HepG2 (cell line): ENCODE measurements around the gene EYA2. TPM values are rescaled to one million over a fixed set of nuclear protein-coding genes. Genes with fewer than 3 reads are reported as not detected.

Experiments
- ADNP ChIP-seq: sonication (generic); formaldehyde crosslinking; IDR thresholded peaks from 2 replicates; pipeline ENCODE4 v1.4.0; 2020; ENCODE audit warnings: missing genetic modification reagents
- AGO1 ChIP-seq: fragments of 200-400 bp; formaldehyde crosslinking; IDR thresholded peaks from 2 replicates; pipeline ENCODE4 v1.6.1; 2017; ENCODE audit warnings: mild to moderate bottlenecking, low read depth, low read length, moderate library complexity; ENCODE audit not compliant: poor library complexity, severe bottlenecking
- CBX5 ChIP-seq: sonication (generic); formaldehyde crosslinking; IDR thresholded peaks from 2 replicates; pipeline ENCODE4 v1.4.0; 2020; ENCODE audit warnings: missing genetic modification reagents, borderline replicate concordance
- HMGXB4 ChIP-seq, 2 experiments: sonication (generic) in 1 of 2; formaldehyde crosslinking in 1 of 2; IDR thresholded peaks; 2 replicates each; pipeline versions ENCODE4 v1.4.0 to v1.6.1; 2018 to 2020; ENCODE audit warnings: missing genetic modification reagents in 2 of 2, borderline replicate concordance in 1 of 2, low read depth in 1 of 2, mild to moderate bottlenecking in 1 of 2, missing biosample characterization in 1 of 2
- MIER2 ChIP-seq: IDR thresholded peaks from 2 replicates; pipeline ENCODE4 v1.6.1; 2016; ENCODE audit warnings: missing biosample characterization, missing genetic modification reagents
- NFE2L2 ChIP-seq: fragments of 150-350 bp; IDR thresholded peaks from 2 replicates; pipeline ENCODE4 v1.6.1; 2014; ENCODE audit warnings: low read length
- NFRKB ChIP-seq: fragments of 450-650 bp; IDR thresholded peaks from 2 replicates; pipeline ENCODE4 v1.6.1; 2017
- SAFB2 ChIP-seq: sonication (generic); formaldehyde crosslinking; IDR thresholded peaks from 2 replicates; pipeline ENCODE4 v1.5.1; 2020; ENCODE audit warnings: missing genetic modification reagents, low read depth, mild to moderate bottlenecking, borderline replicate concordance
- SP1 ChIP-seq, 2 experiments: fragments of 450-650 bp in 1 of 2; sonication (generic) in 1 of 2; formaldehyde crosslinking in 1 of 2; IDR thresholded peaks; 2 replicates each; pipeline versions ENCODE4 v1.4.0 to v1.6.1; 2016 to 2020; ENCODE audit warnings: missing genetic modification reagents in 1 of 2
- SRSF4 ChIP-seq: fragments of 200-400 bp; formaldehyde crosslinking; IDR thresholded peaks from one replicate; pipeline ENCODE4 v1.6.1; 2018; ENCODE audit warnings: mild to moderate bottlenecking, low read depth, low read length, moderate library complexity; ENCODE audit not compliant: poor library complexity, severe bottlenecking
- TGIF2 ChIP-seq: IDR thresholded peaks from 2 replicates; pipeline ENCODE4 v1.6.1; 2016; ENCODE audit warnings: control low read depth, missing compliant biosample characterization
- XRCC5 ChIP-seq: fragments of 200-400 bp; formaldehyde crosslinking; optimal IDR thresholded peaks from 2 replicates; pipeline ENCODE3; 2017; ENCODE audit warnings: mild to moderate bottlenecking, low read length
- ZBTB4 ChIP-seq: sonication (generic); formaldehyde crosslinking; IDR thresholded peaks from 2 replicates; pipeline ENCODE4 v1.4.0; 2020; ENCODE audit warnings: missing genetic modification reagents, mild to moderate bottlenecking, borderline replicate concordance
- ZC3H13 ChIP-seq: sonication (generic); formaldehyde crosslinking; IDR thresholded peaks from 2 replicates; pipeline ENCODE4 v1.8.1; 2023; ENCODE audit warnings: mild to moderate bottlenecking, missing genetic modification reagents, moderate library complexity
- ZFP36L1 ChIP-seq: sonication (generic); formaldehyde crosslinking; IDR thresholded peaks from 2 replicates; pipeline ENCODE4 v1.8.0; 2022; ENCODE audit warnings: mild to moderate bottlenecking, missing genetic modification reagents, moderate library complexity
- ZNF230 ChIP-seq: sonication (generic); formaldehyde crosslinking; IDR thresholded peaks from 2 replicates; pipeline ENCODE4 v1.4.0; 2020; ENCODE audit warnings: mild to moderate bottlenecking, missing genetic modification reagents
- ZNF318 ChIP-seq: sonication (generic); formaldehyde crosslinking; IDR thresholded peaks from 2 replicates; pipeline ENCODE4 v1.4.0; 2020; ENCODE audit warnings: mild to moderate bottlenecking, missing genetic modification reagents
- polyA plus RNA-seq, 8 experiments: library from polyadenylated mRNA; depleted of rRNA in 3 of 8; stranded (reverse) in 7 of 8; unstranded in 1 of 8; fragments of >200 nt; fragmentation: Illumina TruSeq in 4 of 8; extraction: Trizol in 4 of 8; gene quantifications; 2 replicates each; pipeline versions ENCODE4 v1.2.1 to v1.2.3, GENCODE V29; 2011 to 2016; ENCODE audit warnings: low read depth in 4 of 8, missing spikeins in 1 of 8, mixed read lengths in 1 of 8; ENCODE audit not compliant: insufficient read depth in 1 of 8
- total RNA-seq, 5 experiments: library from RNA; depleted of rRNA; stranded (reverse); fragments of >200 nt; fragmentation: Illumina TruSeq; extraction: Trizol; gene quantifications; 2 replicates each; pipeline ENCODE4 v1.2.3, GENCODE V29; 2016; ENCODE audit warnings: low read depth in 1 of 5

The EYA2 gene
- total and polyA plus RNA-seq, 2 of the 13 experiments (the other 11 are each of a cell fraction or from before 2014, with no cell fraction given): not detected

- TF ChIP-seq ZBTB4 (CRISPR knock-in tag) (peak; percentile 52; the same call in 1 of the 2 replicates), SP1 (IDR thresholded peaks at IDR 0.05) (no peak), SP1 (CRISPR knock-in tag; IDR thresholded peaks at IDR 0.05) (no peak), NFRKB (no peak), MIER2 (peak; percentile 79), ZC3H13 (no peak), TGIF2 (no peak), ZNF230 (CRISPR knock-in tag) (peak; percentile 75; the same call in 1 of the 2 replicates), HMGXB4 (CRISPR knock-in tag; IDR thresholded peaks at IDR 0.05; ENCODE audit: borderline replicate concordance in 1 of 2, low read depth in 1 of 2) (peak in 1 of 2 experiments; percentile 30; a peak in 1 of 4 replicates), SRSF4 (no peak), SAFB2 (CRISPR knock-in tag) (no peak), ZNF318 (CRISPR knock-in tag) (no peak), XRCC5 (peak; percentile 54), AGO1 (no peak), ZFP36L1 (no peak), NFE2L2 (no peak), ADNP (CRISPR knock-in tag) (no peak), CBX5 (CRISPR knock-in tag) (peak; percentile 49; the same call in 1 of the 2 replicates)
Measured at GRCh38 chr20:47165376-47165865, 270.8 kb downstream of the EYA2 start (continued).
